SK-N-SH (cell line): ENCODE measurements around the gene DUS2. TPM values are rescaled to one million over a fixed set of nuclear protein-coding genes. Genes with fewer than 3 reads are reported as not detected.

Experiments used
- CTCF ChIA-PET: fragments of 300-600, 350-600 bp; formaldehyde crosslinking; extraction: SDS; loops from one replicate; lab custom pipeline; 2021; lab: Yijun Ruan, JAX
- POLR2A ChIA-PET: fragments of 350-600 bp; sonication (Branson Sonifier 250); formaldehyde crosslinking; extraction: SDS; loops from one replicate; lab custom pipeline; 2020; ENCODE audit warnings: antibody characterized with exemption, inconsistent platforms; lab: Yijun Ruan, JAX
- DNase-seq: peaks from one replicate; pipeline ENCODE4 v3.0.0; 2012
- H2AFZ ChIP-seq: fragments of 200-600 bp; sonication (generic); 2 replicates; pipeline ENCODE4 v1.8.1; 2016; ENCODE audit warnings: antibody characterized with exemption, mild to moderate bottlenecking, low read depth
- H3F3A ChIP-seq: fragments of 200-600 bp; sonication (generic); replicated peaks from 2 replicates; pipeline ENCODE3; 2016; ENCODE audit warnings: antibody characterized with exemption, mild to moderate bottlenecking; ENCODE audit not compliant: insufficient read depth
- H3K27ac ChIP-seq, 2 experiments: fragments of 200-500 bp in 1 of 2; fragments of 200-600 bp in 1 of 2; sonication (Bioruptor generic) in 1 of 2; sonication (generic), shearing (Covaris generic) in 1 of 2; 2 replicates each; pipeline versions ENCODE4 v1.5.1 to v1.6.1; 2014 to 2016; ENCODE audit warnings: low read depth in 2 of 2, inconsistent platforms in 1 of 2, low read length in 1 of 2, mild to moderate bottlenecking in 1 of 2, mixed read lengths in 1 of 2
- H3K27me3 ChIP-seq: fragments of 200-600 bp; sonication (generic), shearing (Covaris generic); 2 replicates; pipeline ENCODE4 v1.6.1; 2016; ENCODE audit warnings: mixed run types; ENCODE audit not compliant: insufficient read depth
- H3K36me3 ChIP-seq, 2 experiments: fragments of 200-500 bp in 1 of 2; fragments of 200-600 bp in 1 of 2; sonication (Bioruptor generic) in 1 of 2; sonication (generic) in 1 of 2; replicated peaks in 1 of 2; 2 replicates each; pipeline versions ENCODE3 to v1.5.1; 2014 to 2016; ENCODE audit warnings: low read length in 1 of 2, mild to moderate bottlenecking in 1 of 2; ENCODE audit not compliant: insufficient read depth in 2 of 2, control insufficient read depth in 1 of 2
- H3K4me1 ChIP-seq, 2 experiments: fragments of 200-500 bp in 1 of 2; fragments of 200-600 bp in 1 of 2; sonication (Bioruptor generic) in 1 of 2; sonication (generic), shearing (Covaris generic) in 1 of 2; 2 replicates each; pipeline versions ENCODE4 v1.5.1 to v1.6.1; 2014 to 2016; ENCODE audit warnings: low read depth in 1 of 2, low read length in 1 of 2, mixed run types in 1 of 2; ENCODE audit not compliant: insufficient read depth in 2 of 2, control insufficient read depth in 1 of 2
- H3K4me2 ChIP-seq: fragments of 200-600 bp; sonication (generic), shearing (Covaris generic); 2 replicates; pipeline ENCODE4 v1.6.1; 2017; ENCODE audit warnings: mixed run types
- H3K4me3 ChIP-seq, 2 experiments: fragments of 200-500 bp in 1 of 2; fragments of 200-600 bp in 1 of 2; sonication (Bioruptor generic) in 1 of 2; sonication (generic), shearing (Covaris generic) in 1 of 2; 2 replicates each; pipeline versions ENCODE4 v1.5.1 to v1.8.1; 2014 to 2016; ENCODE audit warnings: low read depth in 2 of 2, inconsistent platforms in 1 of 2, low read length in 1 of 2, mild to moderate bottlenecking in 1 of 2, mixed read lengths in 1 of 2, moderate library complexity in 1 of 2
- H3K79me2 ChIP-seq: fragments of 200-600 bp; sonication (generic); 2 replicates; pipeline ENCODE4 v1.8.1; 2017; ENCODE audit warnings: mild to moderate bottlenecking; ENCODE audit not compliant: insufficient read depth
- H3K9ac ChIP-seq: fragments of 200-600 bp; sonication (generic); 2 replicates; pipeline ENCODE4 v1.6.1; 2017; ENCODE audit warnings: mixed run types
- H3K9me2 ChIP-seq: fragments of 200-600 bp; sonication (generic); 2 replicates; pipeline ENCODE4 v1.6.1; 2017; ENCODE audit warnings: mixed run types
- H3K9me3 ChIP-seq: fragments of 200-600 bp; sonication (generic); 2 replicates; pipeline ENCODE4 v1.6.1; 2017; ENCODE audit warnings: mixed run types, mild to moderate bottlenecking, moderate library complexity
- H4K20me1 ChIP-seq: fragments of 200-600 bp; sonication (generic); 2 replicates; pipeline ENCODE4 v1.6.1; 2017; ENCODE audit warnings: mild to moderate bottlenecking, mixed run types; ENCODE audit not compliant: insufficient read depth
- CTCF ChIP-seq: fragments of 200-600 bp; sonication (generic); IDR thresholded peaks from 2 replicates; pipeline ENCODE4 v1.6.1; 2017; ENCODE audit warnings: antibody characterized with exemption, mild to moderate bottlenecking, moderate library complexity
- ELF1 ChIP-seq: IDR thresholded peaks from 2 replicates; pipeline ENCODE4 v1.4.0; 2012
- EZH2phosphoT487 ChIP-seq: fragments of 200-600 bp; sonication (generic); IDR thresholded peaks from 2 replicates; pipeline ENCODE4 v1.6.1; 2017; ENCODE audit warnings: low read depth, mixed run types, mild to moderate bottlenecking, antibody characterized with exemption, moderate library complexity, borderline replicate concordance
- FOSL2 ChIP-seq: IDR thresholded peaks from 2 replicates; pipeline ENCODE4 v1.4.0; 2012; ENCODE audit warnings: low read depth, mild to moderate bottlenecking, moderate library complexity, borderline replicate concordance
- GATA2 ChIP-seq: sonication (generic); formaldehyde crosslinking; IDR thresholded peaks from 2 replicates; pipeline ENCODE4 v1.5.0; 2020; ENCODE audit warnings: mild to moderate bottlenecking, missing genetic modification reagents
- MXI1 ChIP-seq: IDR thresholded peaks from 2 replicates; pipeline ENCODE4 v1.6.1; 2012; ENCODE audit warnings: mild to moderate bottlenecking, low read depth, low read length, improper control_type of control experiment
- PBX3 ChIP-seq: IDR thresholded peaks from 2 replicates; pipeline ENCODE4; 2012
- RCOR1 ChIP-seq: fragments of 150-350 bp; IDR thresholded peaks from 2 replicates; pipeline ENCODE4 v1.6.1; 2017; ENCODE audit warnings: antibody characterized with exemption, low read length
- RXRA ChIP-seq: IDR thresholded peaks from 2 replicates; pipeline ENCODE4 v1.4.0; 2012; ENCODE audit warnings: low read depth, mild to moderate bottlenecking, borderline replicate concordance
- SIN3A ChIP-seq: IDR thresholded peaks from 2 replicates; pipeline ENCODE4 v1.6.1; 2012; ENCODE audit warnings: low read depth, mild to moderate bottlenecking, low read length, moderate library complexity, borderline replicate concordance
- TEAD4 ChIP-seq: IDR thresholded peaks from 2 replicates; pipeline ENCODE4 v1.4.0; 2012; ENCODE audit warnings: mild to moderate bottlenecking, borderline replicate concordance; ENCODE audit not compliant: insufficient read depth
- USF1 ChIP-seq: IDR thresholded peaks from 2 replicates; pipeline ENCODE4 v1.4.0; 2012; ENCODE audit warnings: low read depth, borderline replicate concordance
- WGBS: methylation state at CpG from one replicate; pipeline ENCODE4 v1.1.6; 2017; ENCODE audit warnings: low lambda C conversion rate; 5-methylcytosine and 5-hydroxymethylcytosine counted together
- polyA plus RNA-seq, 3 experiments: library from polyadenylated mRNA; depleted of rRNA; stranded (reverse); fragments of >200 nt; gene quantifications; 2 replicates each; pipeline ENCODE4 v1.2.3, GENCODE V29; 2012

Gene DUS2
- polyA plus RNA-seq, 1 of the 3 experiments (the other 2 are of a cell fraction) = 16.1 TPM

- H3K79me2 ChIP-seq = no peaks in the 10 kb centered on the region
- no peaks in the 10 kb centered on the region for H3F3A ChIP-seq
- WGBS = 64% methylated on average over 6 of the region's 8 CpGs
- ChIA-PET CTCF (interaction anchor here (0.9 to 1.8 kb wide), 5 partner anchors 19 to 275 kb away, joined by 3 to 5 read pairs (median 4); partner anchors contain the start of gene SLC7A6), POLR2A (no interaction called here)
- no peaks in the 10 kb centered on the region for H4K20me1 ChIP-seq
- no peak overlapping the region for H3K4me2 ChIP-seq
- H3K9ac ChIP-seq = no peak overlapping the region
- no peak overlapping the region for H2AFZ ChIP-seq
- H3K9me2 ChIP-seq = no peaks in the 10 kb centered on the region
- no peak for DNase-seq
- no peak overlapping the region for H3K4me3 ChIP-seq
- H3K27ac ChIP-seq = no peak overlapping the region
- no peaks in the 10 kb centered on the region for H3K36me3 ChIP-seq
- H3K4me1 ChIP-seq = peaks cover 0 to 10% of the 10 kb centered on the region in 2 experiments; a peak in 1 of 4 replicates
- TF ChIP-seq ELF1 (no peak), RXRA (no peak), PBX3 (no peak), USF1 (no peak), RCOR1 (no peak), CTCF (no peak), SIN3A (no peak), GATA2 (CRISPR knock-in tag) (no peak), FOSL2 (no peak), EZH2phosphoT487 (no peak)
- no peaks in the 10 kb centered on the region for H3K9me3 ChIP-seq
- no peaks in the 10 kb centered on the region for H3K27me3 ChIP-seq
These were observed 33.6 kb upstream of the DUS2 start for GRCh38 chr16:67989322-67990017.

- no peak for DNase-seq
- no peaks in the 10 kb centered on the region for H3K9me2 ChIP-seq
- no peak overlapping the region for H3K4me3 ChIP-seq
- H3F3A ChIP-seq = no peaks in the 10 kb centered on the region
- H3K79me2 ChIP-seq = no peaks in the 10 kb centered on the region
- H3K9me3 ChIP-seq = no peaks in the 10 kb centered on the region
- CTCF ChIA-PET = interaction anchor here (0.9 to 1.4 kb wide), 3 partner anchors 20 to 274 kb away, joined by 3 to 5 read pairs (median 4); partner anchors contain the start of gene SLC7A6
- H3K27me3 ChIP-seq = no peaks in the 10 kb centered on the region
- H3K4me1 ChIP-seq = peaks cover 0 to 7% of the 10 kb centered on the region in 2 experiments; a peak in 1 of 4 replicates
- no peak overlapping the region for H2AFZ ChIP-seq
- no peaks in the 10 kb centered on the region for H3K36me3 ChIP-seq
- H3K27ac ChIP-seq = no peak overlapping the region
- H3K4me2 ChIP-seq = no peak overlapping the region
- WGBS = 83% methylated on average over 3 of the region's 6 CpGs
- no peak overlapping the region for H3K9ac ChIP-seq
- POLR2A ChIA-PET = interaction anchor here (0.6 kb wide), 1 partner anchor 42 kb away, joined by 3 read pairs; no protein-coding TSS in a partner anchor
- no peak for TF ChIP-seq FOSL2
- TF ChIP-seq PBX3 = no peak
- TF ChIP-seq GATA2 (CRISPR knock-in tag) = no peak
- TF ChIP-seq MXI1 = no peak
- no peak for TF ChIP-seq USF1
- TF ChIP-seq TEAD4 = no peak
- no peaks in the 10 kb centered on the region for H4K20me1 ChIP-seq
These were observed 33.1 kb upstream of the DUS2 start for GRCh38 chr16:67990018-67990386.
